A673 (cell line): ENCODE data around the gene PAOX. TPM values are rescaled to one million over a fixed set of nuclear protein-coding genes. Genes with fewer than 3 reads are reported as not detected.

Source experiments
- BruUV-seq: library from RNA; stranded (reverse); fragments of 400-500 nt; replicated peaks from 2 replicates; lab custom pipeline; 2021; lab: Mats Ljungman, UMichigan
- CTCF ChIA-PET: fragments of 300-600 bp; sonication (Branson Sonifier 250); formaldehyde crosslinking; loops from one replicate; lab custom pipeline; 2022; ENCODE audit warnings: antibody characterized with exemption; lab: Charles Lee
- POLR2A ChIA-PET: fragments of 300-600 bp; sonication (Branson Sonifier 250); formaldehyde crosslinking; loops from one replicate; lab custom pipeline; 2022; ENCODE audit warnings: antibody characterized with exemption; ENCODE audit not compliant: low non-redundant PET; lab: Charles Lee
- DNase-seq: peaks from one replicate; pipeline ENCODE4 v3.0.0-alpha.2; 2015; ENCODE audit warnings: low spot score
- H3K27ac ChIP-seq: fragments of 200-600 bp; sonication (generic); 2 replicates; pipeline ENCODE4 v1.5.1; 2016; ENCODE audit warnings: mixed run types, low read depth, mild to moderate bottlenecking, mixed read lengths, antibody characterized with exemption, low read length; ENCODE audit not compliant: poor library complexity, severe bottlenecking
- H3K27me3 ChIP-seq: fragments of 200-600 bp; sonication (generic); replicated peaks from 2 replicates; pipeline ENCODE4 v1.6.1; 2017; ENCODE audit warnings: mixed run types, low read depth, mild to moderate bottlenecking, mixed read lengths, antibody characterized with exemption, low read length; ENCODE audit not compliant: insufficient read depth, poor library complexity
- H3K36me3 ChIP-seq: fragments of 200-600 bp; sonication (generic); 2 replicates; pipeline ENCODE4 v1.6.1; 2016; ENCODE audit warnings: mixed run types, mild to moderate bottlenecking, mixed read lengths, antibody characterized with exemption, low read length; ENCODE audit not compliant: insufficient read depth, poor library complexity, severe bottlenecking
- H3K4me1 ChIP-seq: fragments of 200-600 bp; sonication (generic); 2 replicates; pipeline ENCODE4 v1.6.1; 2017; ENCODE audit warnings: mixed run types, mild to moderate bottlenecking, mixed read lengths, antibody characterized with exemption, low read length; ENCODE audit not compliant: insufficient read depth, poor library complexity, severe bottlenecking
- H3K4me3 ChIP-seq: fragments of 200-600 bp; sonication (generic); 2 replicates; pipeline ENCODE4 v1.5.1; 2016; ENCODE audit warnings: low read depth, mixed run types, mild to moderate bottlenecking, mixed read lengths, low read length; ENCODE audit not compliant: poor library complexity, severe bottlenecking
- H3K9me3 ChIP-seq: fragments of 200-600 bp; sonication (generic); 2 replicates; pipeline ENCODE4 v1.6.1; 2016; ENCODE audit warnings: mixed run types, low read depth, mild to moderate bottlenecking, mixed read lengths, antibody characterized with exemption, low read length; ENCODE audit not compliant: poor library complexity, severe bottlenecking
- CTCF ChIP-seq: fragments of 300-800, 200-600 bp; sonication (generic); conservative IDR thresholded peaks from 2 replicates; pipeline ENCODE4 v1.5.1; 2017; ENCODE audit warnings: low read depth, mild to moderate bottlenecking, antibody characterized with exemption, low read length, moderate library complexity, mixed read lengths
- EZH2 ChIP-seq: fragments of 200-600 bp; sonication (generic); IDR thresholded peaks from 2 replicates; pipeline ENCODE4 v1.6.1; 2017; ENCODE audit warnings: borderline replicate concordance, low read depth, mild to moderate bottlenecking, mixed read lengths, antibody characterized with exemption, low read length; ENCODE audit not compliant: poor library complexity, severe bottlenecking
- intact Hi-C: fragments of 100-400 bp; cut with micrococcal nuclease; formaldehyde crosslinking; loops from one replicate; pipeline ENCODE4 v1.10.0; 2022; ENCODE audit not compliant: unreplicated experiment
- total RNA-seq: library from RNA; stranded (reverse); gene quantifications from 2 replicates; pipeline ENCODE4 v1.2.3, GENCODE V29; 2021

PAOX gene
- total RNA-seq, 1 experiment from 2014 or later = 0.92 TPM

- no peaks in the 10 kb centered on the region for H3K27me3 ChIP-seq
- TF ChIP-seq EZH2 (no peak), CTCF (no peak)
- no TSS peak for BruUV-seq
- no peaks in the 10 kb centered on the region for H3K4me1 ChIP-seq
- ChIA-PET CTCF (no interaction called here), POLR2A (no interaction called here)
- H3K4me3 ChIP-seq = no peak overlapping the region
- H3K27ac ChIP-seq = no peak overlapping the region
- intact Hi-C loops = no loop called here
- H3K9me3 ChIP-seq = no peaks in the 10 kb centered on the region
- peaks cover 58% of the 10 kb centered on the region for H3K36me3 ChIP-seq
- DNase-seq = no peak
Measured at GRCh38 chr10:133399123-133399601, 20.1 kb downstream of the PAOX start.

- intact Hi-C loops = no loop called here
- DNase-seq = no peak
- ChIA-PET CTCF (no interaction called here), POLR2A (no interaction called here)
- no TSS peak for BruUV-seq
- no peaks in the 10 kb centered on the region for H3K9me3 ChIP-seq
- no peak overlapping the region for H3K4me3 ChIP-seq
- H3K27me3 ChIP-seq = no peaks in the 10 kb centered on the region
- H3K27ac ChIP-seq = no peak overlapping the region
- peaks cover 63% of the 10 kb centered on the region for H3K36me3 ChIP-seq
- TF ChIP-seq EZH2 (no peak), CTCF (no peak)
- no peaks in the 10 kb centered on the region for H3K4me1 ChIP-seq
Measured at GRCh38 chr10:133400624-133401424, 21.8 kb downstream of the PAOX start.

GRCh38 chr10:133401500-133401899 lies 22.4 kb downstream of the PAOX start:
- no peak for TF ChIP-seq EZH2
- TF ChIP-seq CTCF = no peak
- intact Hi-C loops = no loop called here
- CTCF ChIA-PET = no interaction called here
- no peak for DNase-seq
- BruUV-seq = no TSS peak
- no peak overlapping the region for H3K4me3 ChIP-seq
- no peak overlapping the region for H3K27ac ChIP-seq
- POLR2A ChIA-PET = no interaction called here
- H3K9me3 ChIP-seq = no peaks in the 10 kb centered on the region
- H3K27me3 ChIP-seq = no peaks in the 10 kb centered on the region
- no peaks in the 10 kb centered on the region for H3K4me1 ChIP-seq
- H3K36me3 ChIP-seq = peaks cover 62% of the 10 kb centered on the region
